HG02571 (cell line): ENCODE measurements around the gene ADAMTS2.

Experiments used
- ATAC-seq: cut with Tn5 transposase; IDR thresholded peaks from one replicate; pipeline ENCODE4 v1.9.1; 2021; ENCODE audit warnings: mild to moderate bottlenecking, moderate library complexity; ENCODE audit not compliant: unreplicated experiment

Gene ADAMTS2

GRCh38 chr5:179149278-179149677 lies 196.0 kb downstream of the ADAMTS2 start:
- ATAC-seq, result no peak

- ATAC-seq, result no peak
These were observed 196.5 kb downstream of the ADAMTS2 start for GRCh38 chr5:179148703-179149170.

GRCh38 chr5:179147991-179148702 lies 197.1 kb downstream of the ADAMTS2 start:
- no peak for ATAC-seq

- no peak for ATAC-seq
These were observed 199.0 kb downstream of the ADAMTS2 start for GRCh38 chr5:179146277-179146676.

- ATAC-seq, result no peak
These were observed 201.8 kb downstream of the ADAMTS2 start for GRCh38 chr5:179143446-179143845.

GRCh38 chr5:179142434-179143198 lies 202.6 kb downstream of the ADAMTS2 start:
- ATAC-seq, result no peak

GRCh38 chr5:179141867-179142266 lies 203.4 kb downstream of the ADAMTS2 start:
- no peak for ATAC-seq

GRCh38 chr5:179140293-179140692 lies 205.0 kb downstream of the ADAMTS2 start:
- no peak for ATAC-seq

- no peak for ATAC-seq
These were observed 205.4 kb downstream of the ADAMTS2 start for GRCh38 chr5:179139936-179140235.

GRCh38 chr5:179139111-179139935 lies 205.9 kb downstream of the ADAMTS2 start:
- ATAC-seq, result no peak

GRCh38 chr5:179138568-179138925 lies 206.7 kb downstream of the ADAMTS2 start:
- no peak for ATAC-seq

GRCh38 chr5:179137643-179138567 lies 207.4 kb downstream of the ADAMTS2 start:
- ATAC-seq, result no peak

- no peak for ATAC-seq
These were observed 208.1 kb downstream of the ADAMTS2 start for GRCh38 chr5:179137016-179137642.

- ATAC-seq, result no peak
These were observed 209.6 kb downstream of the ADAMTS2 start for GRCh38 chr5:179135441-179136215.

- ATAC-seq, result no peak
These were observed 210.3 kb downstream of the ADAMTS2 start for GRCh38 chr5:179135006-179135405.

GRCh38 chr5:179134511-179134910 lies 210.8 kb downstream of the ADAMTS2 start:
- no peak for ATAC-seq

GRCh38 chr5:179132586-179133355 lies 212.5 kb downstream of the ADAMTS2 start:
- no peak for ATAC-seq

GRCh38 chr5:179131886-179132585 lies 213.2 kb downstream of the ADAMTS2 start:
- ATAC-seq, result no peak
